Type B pancreatic cell (in vitro differentiated cells): ENCODE results near the gene VCP. TPM values are rescaled to one million over a fixed set of nuclear protein-coding genes. Genes with fewer than 3 reads are reported as not detected.
A peak's percentile ranks its signal among the peaks of the same experiment; 100 is the strongest.

Source experiments
- DNase-seq: peaks from one replicate; pipeline ENCODE4 v3.0.0; 2021; ENCODE audit warnings: mixed read lengths; ENCODE audit not compliant: unreplicated experiment; ENCODE audit errors: extremely low spot score
- H3K27ac Mint-ChIP-seq: 2 replicates; pipeline ENCODE4 v1.8.0; 2021; ENCODE audit warnings: mild to moderate bottlenecking, mixed read lengths
- H3K27me3 Mint-ChIP-seq: 2 replicates; pipeline ENCODE4 v1.8.0; 2021; ENCODE audit warnings: mixed read lengths
- H3K36me3 Mint-ChIP-seq: 2 replicates; pipeline ENCODE4 v1.8.0; 2021; ENCODE audit warnings: mixed read lengths
- H3K4me1 Mint-ChIP-seq: one replicate; pipeline ENCODE4 v1.8.0; 2021; ENCODE audit warnings: mixed read lengths; ENCODE audit not compliant: unreplicated experiment
- H3K4me3 Mint-ChIP-seq: 2 replicates; pipeline ENCODE4 v1.8.0; 2021; ENCODE audit warnings: mild to moderate bottlenecking, mixed read lengths
- H3K9me3 Mint-ChIP-seq: 2 replicates; pipeline ENCODE4 v1.8.0; 2021; ENCODE audit warnings: mixed read lengths
- CTCF ChIP-seq: fragments of 200-600 bp; sonication (generic); conservative IDR thresholded peaks from 2 replicates; pipeline ENCODE4 v1.5.0; 2021; ENCODE audit warnings: antibody characterized with exemption, mild to moderate bottlenecking
- total RNA-seq: library from RNA; stranded (reverse); gene quantifications from 2 replicates; pipeline ENCODE4 v1.2.1, GENCODE V29; 2021; ENCODE audit warnings: low replicate concordance

VCP gene
- total RNA-seq, 1 donor from 2014 or later: 285 TPM

- Mint-ChIP-seq H3K27me3 (no peaks in the 10 kb centered on the region), H3K36me3 (peaks cover 10% of the 10 kb centered on the region), H3K4me1 (peaks cover 22% of the 10 kb centered on the region), H3K9me3 (no peaks in the 10 kb centered on the region), H3K27ac (no peak overlapping the region), H3K4me3 (no peak overlapping the region)
- DNase-seq: no peak
- no peak for TF ChIP-seq CTCF
These were observed 33.3 kb upstream of the VCP start for GRCh38 chr9:35105571-35106342.

- Mint-ChIP-seq H3K36me3 (peaks cover 15% of the 10 kb centered on the region), H3K4me3 (no peak overlapping the region), H3K9me3 (no peaks in the 10 kb centered on the region), H3K4me1 (peaks cover 18% of the 10 kb centered on the region), H3K27me3 (no peaks in the 10 kb centered on the region), H3K27ac (no peak overlapping the region)
- no peak for DNase-seq
- TF ChIP-seq CTCF: no peak
These were observed 32.7 kb upstream of the VCP start for GRCh38 chr9:35105126-35105525.

GRCh38 chr9:35104586-35104985 is 32.2 kb upstream of the VCP start:
- Mint-ChIP-seq H3K27me3 (no peaks in the 10 kb centered on the region), H3K36me3 (peaks cover 18% of the 10 kb centered on the region), H3K4me3 (no peak overlapping the region), H3K27ac (no peak overlapping the region), H3K4me1 (peaks cover 18% of the 10 kb centered on the region), H3K9me3 (no peaks in the 10 kb centered on the region)
- TF ChIP-seq CTCF: no peak
- no peak for DNase-seq

- no peak for DNase-seq
- H3K27me3 Mint-ChIP-seq: no peaks in the 10 kb centered on the region
- TF ChIP-seq CTCF: no peak
- H3K27ac Mint-ChIP-seq: peak overlapping the region; percentile 96
- peaks cover 16% of the 10 kb centered on the region for H3K4me1 Mint-ChIP-seq
- peaks cover 20% of the 10 kb centered on the region for H3K36me3 Mint-ChIP-seq
- H3K9me3 Mint-ChIP-seq: no peaks in the 10 kb centered on the region
- peak overlapping the region; percentile 94 for H3K4me3 Mint-ChIP-seq
These were observed 31.3 kb upstream of the VCP start for GRCh38 chr9:35103660-35104191.

GRCh38 chr9:35102769-35103659 is 30.6 kb upstream of the VCP start, which contains the start of gene STOML2:
Gene STOML2, minus strand, starts transcription at chr9:35103131. Its CDS starts 37 bp downstream, at chr9:35103094.
- TF ChIP-seq CTCF: no peak
- Mint-ChIP-seq H3K9me3 (no peaks in the 10 kb centered on the region), H3K27ac (peak within 1 kb of the TSS; percentile 96), H3K4me3 (peak within 1 kb of the TSS; percentile 94), H3K36me3 (peaks cover 20% of the 10 kb centered on the region), H3K4me1 (peaks cover 13% of the 10 kb centered on the region), H3K27me3 (no peaks in the 10 kb centered on the region)
- peak; percentile 93 for DNase-seq
